GM21381 (cell line): Measurements from ENCODE around the gene GOLGA7B.

Source experiments
- ATAC-seq: cut with Tn5 transposase; IDR thresholded peaks from one replicate; pipeline ENCODE4 v1.9.1; 2021; ENCODE audit warnings: mild to moderate bottlenecking, moderate library complexity; ENCODE audit not compliant: unreplicated experiment

GOLGA7B gene

GRCh38 chr10:97915346-97916131 is 65.9 kb downstream of the GOLGA7B start:
- ATAC-seq: no peak

GRCh38 chr10:97916586-97916985 is 66.9 kb downstream of the GOLGA7B start:
- no peak for ATAC-seq

- no peak for ATAC-seq
Measured at GRCh38 chr10:97919012-97919411, 69.4 kb downstream of the GOLGA7B start.

- ATAC-seq: no peak
Measured at GRCh38 chr10:97920865-97921264, 71.2 kb downstream of the GOLGA7B start.
